Coronary artery (tissue), 2 donors: ENCODE measurements around the gene NCMAP.
"Not testable (repeated sequence)": the region's sequence is repeated elsewhere in the genome, so short reads cannot be mapped to it uniquely, and the experiment has no call there.

Source experiments
- DNase-seq: peaks from one replicate; pipeline ENCODE4 v3.0.0-alpha.2; 2017; ENCODE audit warnings: low spot score
- H3K27ac ChIP-seq, 2 donors: fragments of 200-600 bp; sonication (generic); one replicate each; pipeline ENCODE4 v1.5.1; 2016 to 2019
- H3K4me3 ChIP-seq: fragments of 200-600 bp; sonication (generic); 2 replicates; pipeline ENCODE4 v1.5.1; 2016; ENCODE audit warnings: mild to moderate bottlenecking, moderate library complexity
- CTCF ChIP-seq: fragments of 200-600 bp; sonication (generic); IDR thresholded peaks from one replicate; pipeline ENCODE4 v1.5.1; 2019; ENCODE audit warnings: antibody characterized with exemption

NCMAP gene

GRCh38 chr1:24544239-24544638, 11.6 kb upstream of the NCMAP start:
- TF ChIP-seq CTCF = no peak
- no peak for DNase-seq
- H3K27ac ChIP-seq = no peak overlapping the region
- H3K4me3 ChIP-seq = no peak overlapping the region

- DNase-seq = no peak
- Histone ChIP-seq H3K4me3 (no peak overlapping the region), H3K27ac (no peak overlapping the region)
- TF ChIP-seq CTCF = no peak
Measured at GRCh38 chr1:24545662-24546061, 10.2 kb upstream of the NCMAP start.

GRCh38 chr1:24547195-24547594, 8.7 kb upstream of the NCMAP start:
- Histone ChIP-seq H3K27ac (no peak overlapping the region), H3K4me3 (no peak overlapping the region)
- TF ChIP-seq CTCF = no peak
- no peak for DNase-seq

GRCh38 chr1:24548070-24548469, 7.8 kb upstream of the NCMAP start:
- no peak overlapping the region for H3K27ac ChIP-seq

GRCh38 chr1:24549210-24549609, 6.7 kb upstream of the NCMAP start:
- not testable (repeated sequence) for H3K4me3 ChIP-seq, DNase-seq, H3K27ac ChIP-seq

More at GRCh38 chr1:24548070-24548469, 7.8 kb upstream of the NCMAP start:
- H3K4me3 ChIP-seq = no peak overlapping the region
- no peak for DNase-seq
- no peak for TF ChIP-seq CTCF

GRCh38 chr1:24551290-24551959, 4.5 kb upstream of the NCMAP start:
- no peak for DNase-seq
- TF ChIP-seq CTCF = no peak
- Histone ChIP-seq H3K4me3 (no peak overlapping the region), H3K27ac (no peak overlapping the region)

GRCh38 chr1:24551960-24552571, 3.8 kb upstream of the NCMAP start:
- no peak for DNase-seq
- no peak for TF ChIP-seq CTCF
- H3K4me3 ChIP-seq = no peak overlapping the region
- H3K27ac ChIP-seq = no peak overlapping the region
